ENCODE measurements around the gene INO80D.

DNA sequence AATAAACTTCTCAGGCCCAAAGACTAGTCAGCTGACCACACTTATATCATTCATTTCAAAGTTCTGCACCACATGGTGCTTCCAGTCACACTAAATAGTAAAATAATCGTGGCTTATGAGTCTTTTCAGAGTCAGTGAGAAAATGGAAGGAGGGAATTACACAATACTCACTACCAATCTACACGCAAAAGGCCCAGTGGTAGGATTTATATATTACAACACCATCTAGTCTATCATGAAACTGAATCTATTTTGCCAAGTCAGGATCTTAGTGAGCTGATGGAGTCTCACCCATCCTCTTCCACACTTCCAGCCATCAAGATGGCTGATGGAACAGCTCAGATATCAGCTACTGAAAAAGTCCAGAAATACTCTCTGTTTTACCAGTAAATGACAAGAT lies 21.9 kb downstream of the INO80D start:
- TF ChIP-seq CHD2 (IDR thresholded peaks at IDR 0.05; ENCODE audit: low read depth, low read length), result no peak
- TF ChIP-seq HMG20B (CRISPR knock-in tag; conservative IDR thresholded peaks at IDR 0.05), result no peak
- TF ChIP-seq, protein P1, sequence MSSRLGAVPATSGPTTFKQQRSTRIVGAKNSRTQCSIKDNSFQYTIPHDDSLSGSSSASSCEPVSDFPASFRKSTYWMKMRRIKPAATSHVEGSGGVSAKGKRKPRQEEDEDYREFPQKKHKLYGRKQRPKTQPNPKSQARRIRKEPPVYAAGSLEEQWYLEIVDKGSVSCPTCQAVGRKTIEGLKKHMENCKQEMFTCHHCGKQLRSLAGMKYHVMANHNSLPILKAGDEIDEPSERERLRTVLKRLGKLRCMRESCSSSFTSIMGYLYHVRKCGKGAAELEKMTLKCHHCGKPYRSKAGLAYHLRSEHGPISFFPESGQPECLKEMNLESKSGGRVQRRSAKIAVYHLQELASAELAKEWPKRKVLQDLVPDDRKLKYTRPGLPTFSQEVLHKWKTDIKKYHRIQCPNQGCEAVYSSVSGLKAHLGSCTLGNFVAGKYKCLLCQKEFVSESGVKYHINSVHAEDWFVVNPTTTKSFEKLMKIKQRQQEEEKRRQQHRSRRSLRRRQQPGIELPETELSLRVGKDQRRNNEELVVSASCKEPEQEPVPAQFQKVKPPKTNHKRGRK (CRISPR knock-in tag; IDR thresholded peaks at IDR 0.05), result no peak
- no peak for TF ChIP-seq SRSF1 (optimal IDR thresholded peaks at IDR 0.05; ENCODE audit: low read depth, low read length)
- TF ChIP-seq ZNF839 (CRISPR knock-in tag; IDR thresholded peaks at IDR 0.05; ENCODE audit: borderline replicate concordance), result no peak

Measured in HepG2 (cell line).